IMR-90 (cell line): ENCODE measurements around the gene ITPK1. TPM values are rescaled to one million over a fixed set of nuclear protein-coding genes. Genes with fewer than 3 reads are reported as not detected.

Experiments used
- ATAC-seq: fragments of 200-7000 bp; cut with Tn5 transposase; 2 replicates; pipeline ENCODE4 v1.9.1; 2020; ENCODE audit warnings: low read depth, mild to moderate bottlenecking, moderate library complexity
- BruUV-seq: library from RNA; stranded (reverse); fragments of 400-500 nt; replicated peaks from 2 replicates; lab custom pipeline; 2021; lab: Mats Ljungman, UMichigan
- CTCF ChIA-PET: fragments of 300-600 bp; formaldehyde crosslinking; extraction: SDS; loops from one replicate; lab custom pipeline; 2021; ENCODE audit warnings: antibody characterized with exemption; lab: Yijun Ruan, JAX
- POLR2A ChIA-PET: fragments of 300-600 bp; sonication (Branson Sonifier 250); formaldehyde crosslinking; loops from one replicate; lab custom pipeline; 2022; ENCODE audit warnings: antibody characterized with exemption; ENCODE audit not compliant: unreplicated experiment; lab: Charles Lee
- DNase-seq: peaks from one replicate; pipeline ENCODE4 v3.0.0; 2013
- H2AFZ ChIP-seq: replicated peaks from 2 replicates; pipeline ENCODE3; 2013; ENCODE audit warnings: low read length, mild to moderate bottlenecking; ENCODE audit not compliant: poor library complexity
- H2AK5ac ChIP-seq: 2 replicates; pipeline ENCODE4 v1.6.1; 2013; ENCODE audit warnings: low read depth, low read length, inconsistent platforms
- H2AK9ac ChIP-seq: replicated peaks from 2 replicates; pipeline ENCODE3; 2013; ENCODE audit warnings: mild to moderate bottlenecking, low read depth, low read length, moderate library complexity; ENCODE audit not compliant: poor library complexity
- H2BK120ac ChIP-seq: 2 replicates; pipeline ENCODE4 v1.6.1; 2013; ENCODE audit warnings: low read depth, low read length, inconsistent platforms
- H2BK15ac ChIP-seq: 3 replicates; pipeline ENCODE4 v1.6.1; 2013; ENCODE audit warnings: low read depth, low read length, inconsistent platforms
- H2BK20ac ChIP-seq: 2 replicates; pipeline ENCODE4 v1.6.1; 2013; ENCODE audit warnings: low read depth, mild to moderate bottlenecking, inconsistent platforms, low read length, moderate library complexity
- H2BK5ac ChIP-seq: 2 replicates; pipeline ENCODE4 v1.6.1; 2013; ENCODE audit warnings: mild to moderate bottlenecking, low read depth, low read length, inconsistent platforms; ENCODE audit not compliant: poor library complexity, severe bottlenecking
- H3K14ac ChIP-seq: replicated peaks from 2 replicates; pipeline ENCODE4 v1.6.1; 2013; ENCODE audit warnings: low read depth, low read length, inconsistent platforms
- H3K18ac ChIP-seq: 2 replicates; pipeline ENCODE4 v1.6.1; 2013; ENCODE audit warnings: low read depth, low read length, control low read depth
- H3K23ac ChIP-seq: 2 replicates; pipeline ENCODE4 v1.6.1; 2013; ENCODE audit warnings: low read depth, low read length, inconsistent platforms
- H3K27ac ChIP-seq: 2 replicates; pipeline ENCODE4 v1.5.1; 2013; ENCODE audit warnings: mild to moderate bottlenecking, control low read depth, low read length; ENCODE audit not compliant: insufficient read depth
- H3K27me3 ChIP-seq: 2 replicates; pipeline ENCODE4 v1.6.1; 2013; ENCODE audit warnings: low read length; ENCODE audit not compliant: control insufficient read depth, insufficient read depth
- H3K36me3 ChIP-seq: 2 replicates; pipeline ENCODE4 v1.6.1; 2013; ENCODE audit warnings: low read length, mixed read lengths; ENCODE audit not compliant: control insufficient read depth, insufficient read depth
- H3K4ac ChIP-seq: 2 replicates; pipeline ENCODE4 v1.6.1; 2013; ENCODE audit warnings: low read depth, low read length, inconsistent platforms
- H3K4me1 ChIP-seq: 2 replicates; pipeline ENCODE4 v1.6.1; 2013; ENCODE audit warnings: low read length, mixed read lengths; ENCODE audit not compliant: control insufficient read depth, insufficient read depth
- H3K4me2 ChIP-seq: 2 replicates; pipeline ENCODE4 v1.6.1; 2013; ENCODE audit warnings: low read depth, mild to moderate bottlenecking, control low read depth, low read length, moderate library complexity
- H3K4me3 ChIP-seq: 2 replicates; pipeline ENCODE4 v1.5.1; 2013; ENCODE audit warnings: low read depth, mild to moderate bottlenecking, control low read depth, low read length, moderate library complexity; ENCODE audit not compliant: insufficient read depth
- H3K56ac ChIP-seq: 2 replicates; pipeline ENCODE4 v1.6.1; 2013; ENCODE audit warnings: low read length, inconsistent platforms; ENCODE audit not compliant: insufficient read depth; ENCODE audit errors: extremely low read depth
- H3K79me1 ChIP-seq, 2 experiments: 2 replicates each; pipeline ENCODE4 v1.6.1; 2013; ENCODE audit warnings: low read length in 2 of 2, inconsistent platforms in 1 of 2, low read depth in 1 of 2
- H3K9ac ChIP-seq: 2 replicates; pipeline ENCODE4 v1.6.1; 2013; ENCODE audit warnings: low read depth, low read length, control low read depth
- H3K9me1 ChIP-seq: 2 replicates; pipeline ENCODE4 v1.6.1; 2013; ENCODE audit warnings: low read length, inconsistent platforms; ENCODE audit not compliant: insufficient read depth
- H3K9me3 ChIP-seq: 2 replicates; pipeline ENCODE4 v1.6.1; 2013; ENCODE audit warnings: low read length; ENCODE audit not compliant: control insufficient read depth, insufficient read depth
- H4K20me1 ChIP-seq: 2 replicates; pipeline ENCODE4 v1.6.1; 2013; ENCODE audit warnings: low read length, inconsistent platforms; ENCODE audit not compliant: insufficient read depth
- H4K5ac ChIP-seq: 2 replicates; pipeline ENCODE4 v1.6.1; 2013; ENCODE audit warnings: mild to moderate bottlenecking, low read depth, low read length, control low read depth
- H4K8ac ChIP-seq, 2 experiments: 2 replicates each; pipeline ENCODE4 v1.6.1; 2013; ENCODE audit warnings: low read depth in 2 of 2, low read length in 2 of 2, control low read depth in 1 of 2, inconsistent platforms in 1 of 2
- H4K91ac ChIP-seq: 2 replicates; pipeline ENCODE4 v1.6.1; 2013; ENCODE audit warnings: low read depth, low read length, inconsistent platforms; ENCODE audit not compliant: insufficient read depth
- BHLHE40 ChIP-seq: fragments of 150-350 bp; IDR thresholded peaks from 2 replicates; pipeline ENCODE4 v1.6.1; 2016; ENCODE audit warnings: mild to moderate bottlenecking, low read depth, low read length
- CEBPB ChIP-seq: IDR thresholded peaks from 2 replicates; pipeline ENCODE4 v1.6.1; 2012; ENCODE audit warnings: low read depth, low read length, improper control_type of control experiment
- CHD1 ChIP-seq: IDR thresholded peaks from 2 replicates; pipeline ENCODE4 v1.6.1; 2012; ENCODE audit warnings: low read depth, low read length, improper control_type of control experiment
- FOS ChIP-seq: fragments of 150-350 bp; IDR thresholded peaks from 2 replicates; pipeline ENCODE4 v1.6.1; 2016; ENCODE audit warnings: low read depth, low read length
- MAFK ChIP-seq: IDR thresholded peaks from 2 replicates; pipeline ENCODE4 v1.6.1; 2012; ENCODE audit warnings: low read depth, low read length, improper control_type of control experiment
- MAZ ChIP-seq: IDR thresholded peaks from 2 replicates; pipeline ENCODE4 v1.6.1; 2012; ENCODE audit warnings: low read depth, mild to moderate bottlenecking, low read length, improper control_type of control experiment, moderate library complexity, borderline replicate concordance
- MXI1 ChIP-seq: IDR thresholded peaks from 2 replicates; pipeline ENCODE4 v1.6.1; 2012; ENCODE audit warnings: low read depth, mild to moderate bottlenecking, low read length, moderate library complexity, borderline replicate concordance
- NFE2L2 ChIP-seq: fragments of 150-350 bp; IDR thresholded peaks from 2 replicates; pipeline ENCODE4 v1.6.1; 2016; ENCODE audit warnings: low read depth, mild to moderate bottlenecking, low read length
- POLR2A ChIP-seq: IDR thresholded peaks from 2 replicates; pipeline ENCODE4 v1.6.1; 2012; ENCODE audit warnings: mild to moderate bottlenecking, low read depth, low read length
- RCOR1 ChIP-seq: IDR thresholded peaks from 2 replicates; pipeline ENCODE4 v1.6.1; 2012; ENCODE audit warnings: mild to moderate bottlenecking, low read length, improper control_type of control experiment; ENCODE audit not compliant: insufficient replicate concordance
- SMC3 ChIP-seq: fragments of 150-350 bp; IDR thresholded peaks from 2 replicates; pipeline ENCODE4 v1.6.1; 2016; ENCODE audit warnings: low read depth, mild to moderate bottlenecking, antibody characterized with exemption, low read length, moderate library complexity
- WGBS, 2 experiments: methylation state at CpG; one replicate each; pipeline versions ENCODE4 v1.1.5 to v1.1.7; 2013; ENCODE audit warnings: missing lambda C conversion rate in 2 of 2; ENCODE audit not compliant: insufficient read length in 1 of 2; ENCODE audit errors: extremely low coverage in 2 of 2; 5-methylcytosine and 5-hydroxymethylcytosine counted together
- dilution Hi-C: fragments of 300-500 bp; cut with HindIII; formaldehyde crosslinking; loops from one replicate; pipeline ENCODE4 v1.14.3; 2018; ENCODE audit warnings: low sequenced_read_pairs; ENCODE audit not compliant: unreplicated experiment
- in situ Hi-C: fragments of 300-500 bp; cut with MboI; formaldehyde crosslinking; loops from 3 replicates; pipeline ENCODE4 v1.14.3; 2019; ENCODE audit warnings: low sequenced_read_pairs, inconsistent platforms, mixed read lengths
- intact Hi-C: fragments of 100-400 bp; cut with micrococcal nuclease; formaldehyde crosslinking; loops from 2 replicates; pipeline ENCODE4 v1.10.0; 2022
- polyA plus RNA-seq, 3 experiments: library from polyadenylated mRNA; depleted of rRNA; stranded (reverse); fragments of >200 nt; gene quantifications; 2 replicates each; pipeline ENCODE4 v1.2.3, GENCODE V29; 2012; ENCODE audit warnings: low replicate concordance in 1 of 3
- total RNA-seq: library from RNA; depleted of rRNA; stranded (reverse); fragments of >200 nt; gene quantifications from 2 replicates; pipeline ENCODE4 v1.2.3, GENCODE V29; 2012
- TF ChIP-seq, protein P1 (sequence below): conservative IDR thresholded peaks from 2 replicates; pipeline ENCODE4 v1.5.1; 2012; ENCODE audit warnings: mild to moderate bottlenecking, low read depth, low read length, improper control_type of control experiment
- TF ChIP-seq, protein P2 (sequence below): fragments of 150-350 bp; IDR thresholded peaks from 2 replicates; pipeline ENCODE4 v1.6.1; 2017; ENCODE audit warnings: mild to moderate bottlenecking, antibody characterized with exemption, low read length, low read depth
- TF ChIP-seq, protein P3 (sequence below): fragments of 150-350 bp; IDR thresholded peaks from 2 replicates; pipeline ENCODE4 v1.6.1; 2016; ENCODE audit warnings: low read depth, mild to moderate bottlenecking, low read length, moderate library complexity, borderline replicate concordance

ITPK1 gene
- total and polyA plus RNA-seq, 2 of the 4 experiments (the other 2 are of a cell fraction), result 21.7 to 26.9 TPM

DNA sequence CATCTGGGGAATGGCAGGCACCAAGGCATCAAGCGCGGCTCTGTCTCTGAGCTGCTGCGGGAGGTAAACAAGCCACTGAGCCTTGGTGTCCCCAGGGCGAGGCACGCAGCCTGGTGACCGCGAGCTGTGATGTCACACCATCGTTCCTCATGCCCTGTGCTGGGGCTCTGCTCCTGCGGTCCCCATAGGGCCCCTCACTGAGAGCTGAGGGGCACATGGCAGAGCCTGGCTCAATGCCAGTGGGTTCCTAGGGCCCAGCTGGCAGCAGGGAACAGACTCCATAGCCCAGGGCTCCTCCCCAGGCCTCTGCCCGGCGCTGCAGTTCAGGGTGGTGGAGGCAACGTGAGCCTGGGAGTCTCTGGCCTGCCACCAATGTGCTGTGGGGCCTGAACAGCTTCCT is 170.2 kb downstream of the ITPK1 start:
- Histone ChIP-seq H3K9me1 (no peaks in the 10 kb centered on the region), H3K27me3 (no peaks in the 10 kb centered on the region), H3K9ac (no peak overlapping the region), H3K9me3 (no peaks in the 10 kb centered on the region), H3K56ac (no peak overlapping the region), H2AK5ac (no peak overlapping the region), H2BK20ac (no peak overlapping the region), H3K23ac (no peak overlapping the region), H3K4ac (no peak overlapping the region), H4K8ac (no peak overlapping the region), H4K91ac (no peak overlapping the region), H3K79me1 (no peaks in the 10 kb centered on the region), H3K27ac (no peak overlapping the region), H2AK9ac (peak overlapping the region; percentile 28), H3K14ac (no peak overlapping the region), H2AFZ (no peak overlapping the region), H3K4me2 (no peak overlapping the region), H3K4me3 (no peak overlapping the region), H2BK5ac (no peak overlapping the region), H3K4me1 (no peaks in the 10 kb centered on the region), H4K5ac (no peak overlapping the region), H3K18ac (no peak overlapping the region), H2BK15ac (no peak overlapping the region), H2BK120ac (no peak overlapping the region), H4K20me1 (no peaks in the 10 kb centered on the region), H3K36me3 (no peaks in the 10 kb centered on the region; the same call in 1 of the 2 replicates)
- ChIA-PET CTCF (interaction anchor here (0.6 kb wide), 1 partner anchor 189 kb away, joined by 3 read pairs; no protein-coding TSS in a partner anchor), POLR2A (no interaction called here)
- intact Hi-C loops, result no loop called here
- ATAC-seq (no peak), DNase-seq (no peak)
- 90% methylated on average over 7 of the region's 12 CpGs; no CpG with 5 or more reads in 1 of the 2 experiments for WGBS, 2 experiments
- TF ChIP-seq RCOR1, result no peak
- no peak for TF ChIP-seq CEBPB
- TF ChIP-seq CHD1, result no peak
- TF ChIP-seq MXI1, result no peak
- no peak for TF ChIP-seq SMC3
- no peak for TF ChIP-seq POLR2A
- no peak for TF ChIP-seq MAZ
- TF ChIP-seq FOS, result no peak
- TF ChIP-seq BHLHE40, result no peak
- no peak for TF ChIP-seq NFE2L2
- TF ChIP-seq MAFK, result no peak
- TF ChIP-seq, protein P1, sequence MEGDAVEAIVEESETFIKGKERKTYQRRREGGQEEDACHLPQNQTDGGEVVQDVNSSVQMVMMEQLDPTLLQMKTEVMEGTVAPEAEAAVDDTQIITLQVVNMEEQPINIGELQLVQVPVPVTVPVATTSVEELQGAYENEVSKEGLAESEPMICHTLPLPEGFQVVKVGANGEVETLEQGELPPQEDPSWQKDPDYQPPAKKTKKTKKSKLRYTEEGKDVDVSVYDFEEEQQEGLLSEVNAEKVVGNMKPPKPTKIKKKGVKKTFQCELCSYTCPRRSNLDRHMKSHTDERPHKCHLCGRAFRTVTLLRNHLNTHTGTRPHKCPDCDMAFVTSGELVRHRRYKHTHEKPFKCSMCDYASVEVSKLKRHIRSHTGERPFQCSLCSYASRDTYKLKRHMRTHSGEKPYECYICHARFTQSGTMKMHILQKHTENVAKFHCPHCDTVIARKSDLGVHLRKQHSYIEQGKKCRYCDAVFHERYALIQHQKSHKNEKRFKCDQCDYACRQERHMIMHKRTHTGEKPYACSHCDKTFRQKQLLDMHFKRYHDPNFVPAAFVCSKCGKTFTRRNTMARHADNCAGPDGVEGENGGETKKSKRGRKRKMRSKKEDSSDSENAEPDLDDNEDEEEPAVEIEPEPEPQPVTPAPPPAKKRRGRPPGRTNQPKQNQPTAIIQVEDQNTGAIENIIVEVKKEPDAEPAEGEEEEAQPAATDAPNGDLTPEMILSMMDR, result no peak
- TF ChIP-seq, protein P2, sequence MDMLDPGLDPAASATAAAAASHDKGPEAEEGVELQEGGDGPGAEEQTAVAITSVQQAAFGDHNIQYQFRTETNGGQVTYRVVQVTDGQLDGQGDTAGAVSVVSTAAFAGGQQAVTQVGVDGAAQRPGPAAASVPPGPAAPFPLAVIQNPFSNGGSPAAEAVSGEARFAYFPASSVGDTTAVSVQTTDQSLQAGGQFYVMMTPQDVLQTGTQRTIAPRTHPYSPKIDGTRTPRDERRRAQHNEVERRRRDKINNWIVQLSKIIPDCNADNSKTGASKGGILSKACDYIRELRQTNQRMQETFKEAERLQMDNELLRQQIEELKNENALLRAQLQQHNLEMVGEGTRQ, result no peak
- TF ChIP-seq, protein P3, sequence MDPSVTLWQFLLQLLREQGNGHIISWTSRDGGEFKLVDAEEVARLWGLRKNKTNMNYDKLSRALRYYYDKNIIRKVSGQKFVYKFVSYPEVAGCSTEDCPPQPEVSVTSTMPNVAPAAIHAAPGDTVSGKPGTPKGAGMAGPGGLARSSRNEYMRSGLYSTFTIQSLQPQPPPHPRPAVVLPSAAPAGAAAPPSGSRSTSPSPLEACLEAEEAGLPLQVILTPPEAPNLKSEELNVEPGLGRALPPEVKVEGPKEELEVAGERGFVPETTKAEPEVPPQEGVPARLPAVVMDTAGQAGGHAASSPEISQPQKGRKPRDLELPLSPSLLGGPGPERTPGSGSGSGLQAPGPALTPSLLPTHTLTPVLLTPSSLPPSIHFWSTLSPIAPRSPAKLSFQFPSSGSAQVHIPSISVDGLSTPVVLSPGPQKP, result no peak
- in situ Hi-C loops, result no loop called here
- BruUV-seq, result no TSS peak
- dilution Hi-C loops, result no loop called here
